Esophagus muscularis mucosa (tissue), 3 donors: ENCODE results near the gene LRRN2.

Source experiments
- POLR2A ChIP-seq: fragments of 450-650 bp; IDR thresholded peaks from one replicate; pipeline ENCODE4 v1.6.1; 2017; ENCODE audit warnings: antibody characterized with exemption, moderate library complexity, mild to moderate bottlenecking, low read depth
- TF ChIP-seq, protein P1 (sequence below), 3 experiments: fragments of 200-600 bp in 2 of 3; fragments of 450-650 bp in 1 of 3; sonication (generic) in 2 of 3; IDR thresholded peaks; one replicate each; pipeline ENCODE4 v1.5.1; 2017 to 2019; ENCODE audit warnings: antibody characterized with exemption in 3 of 3, mild to moderate bottlenecking in 2 of 3, moderate library complexity in 1 of 3

GRCh38 chr1:204619721-204620120 lies 65.8 kb downstream of the LRRN2 start:
- TF ChIP-seq, protein P1, sequence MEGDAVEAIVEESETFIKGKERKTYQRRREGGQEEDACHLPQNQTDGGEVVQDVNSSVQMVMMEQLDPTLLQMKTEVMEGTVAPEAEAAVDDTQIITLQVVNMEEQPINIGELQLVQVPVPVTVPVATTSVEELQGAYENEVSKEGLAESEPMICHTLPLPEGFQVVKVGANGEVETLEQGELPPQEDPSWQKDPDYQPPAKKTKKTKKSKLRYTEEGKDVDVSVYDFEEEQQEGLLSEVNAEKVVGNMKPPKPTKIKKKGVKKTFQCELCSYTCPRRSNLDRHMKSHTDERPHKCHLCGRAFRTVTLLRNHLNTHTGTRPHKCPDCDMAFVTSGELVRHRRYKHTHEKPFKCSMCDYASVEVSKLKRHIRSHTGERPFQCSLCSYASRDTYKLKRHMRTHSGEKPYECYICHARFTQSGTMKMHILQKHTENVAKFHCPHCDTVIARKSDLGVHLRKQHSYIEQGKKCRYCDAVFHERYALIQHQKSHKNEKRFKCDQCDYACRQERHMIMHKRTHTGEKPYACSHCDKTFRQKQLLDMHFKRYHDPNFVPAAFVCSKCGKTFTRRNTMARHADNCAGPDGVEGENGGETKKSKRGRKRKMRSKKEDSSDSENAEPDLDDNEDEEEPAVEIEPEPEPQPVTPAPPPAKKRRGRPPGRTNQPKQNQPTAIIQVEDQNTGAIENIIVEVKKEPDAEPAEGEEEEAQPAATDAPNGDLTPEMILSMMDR (IDR thresholded peaks at IDR 0.05): no peak
- TF ChIP-seq POLR2A: no peak
